GM10248 (cell line): Measurements from ENCODE around the gene ANGPTL2.

Experiments
- CTCF ChIA-PET: fragments of 300-600 bp; sonication (Branson Sonifier 250); formaldehyde crosslinking; extraction: SDS; loops from one replicate; lab custom pipeline; 2021; ENCODE audit warnings: antibody characterized with exemption; lab: Yijun Ruan, JAX
- POLR2A ChIA-PET: fragments of 350-650 bp; sonication (Branson Sonifier 250); formaldehyde crosslinking; extraction: SDS; loops from one replicate; lab custom pipeline; 2020; ENCODE audit warnings: antibody characterized with exemption; lab: Yijun Ruan, JAX
- DNase-seq: peaks from one replicate; pipeline ENCODE4 v3.0.0; 2012; ENCODE audit errors: extremely low spot score
- TF ChIP-seq, protein P1 (sequence below): IDR thresholded peaks from 2 replicates; pipeline ENCODE4 v1.5.1; 2012; ENCODE audit warnings: mild to moderate bottlenecking, low read depth; ENCODE audit errors: extremely low read depth, missing control alignments, control extremely low read depth

The ANGPTL2 gene

DNA sequence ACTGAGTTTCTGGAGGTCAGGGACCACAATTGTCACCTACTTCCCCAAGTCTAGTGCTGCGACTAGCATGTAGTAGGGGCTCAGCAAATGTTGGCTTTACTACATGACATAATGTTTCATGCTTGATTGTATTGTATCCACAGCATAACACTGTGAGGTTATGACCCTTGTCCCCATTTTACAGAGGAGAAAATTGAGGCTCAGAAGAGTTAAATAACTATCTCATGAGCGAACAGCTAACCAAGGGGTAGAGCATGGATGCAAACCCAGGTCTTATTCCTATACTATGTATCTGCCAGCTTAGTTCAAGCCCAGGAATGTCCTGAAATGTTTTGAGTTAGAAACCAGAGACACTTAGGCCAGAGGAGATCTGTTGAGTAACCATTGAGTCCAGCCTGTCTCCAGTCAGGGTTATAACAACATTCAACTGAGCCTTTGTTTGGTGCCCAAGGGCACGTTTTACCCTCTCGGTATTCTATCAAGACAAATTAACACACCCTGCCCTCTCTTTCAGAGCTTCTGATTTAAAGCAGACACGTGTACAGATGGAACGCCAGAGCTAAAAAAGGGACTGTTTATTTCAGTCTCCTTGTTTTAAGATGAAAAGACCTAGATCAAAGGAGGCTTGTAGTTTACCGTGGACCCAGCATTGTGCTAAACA is 16.5 kb downstream of the ANGPTL2 start:
- DNase-seq: no peak
- TF ChIP-seq, protein P1, sequence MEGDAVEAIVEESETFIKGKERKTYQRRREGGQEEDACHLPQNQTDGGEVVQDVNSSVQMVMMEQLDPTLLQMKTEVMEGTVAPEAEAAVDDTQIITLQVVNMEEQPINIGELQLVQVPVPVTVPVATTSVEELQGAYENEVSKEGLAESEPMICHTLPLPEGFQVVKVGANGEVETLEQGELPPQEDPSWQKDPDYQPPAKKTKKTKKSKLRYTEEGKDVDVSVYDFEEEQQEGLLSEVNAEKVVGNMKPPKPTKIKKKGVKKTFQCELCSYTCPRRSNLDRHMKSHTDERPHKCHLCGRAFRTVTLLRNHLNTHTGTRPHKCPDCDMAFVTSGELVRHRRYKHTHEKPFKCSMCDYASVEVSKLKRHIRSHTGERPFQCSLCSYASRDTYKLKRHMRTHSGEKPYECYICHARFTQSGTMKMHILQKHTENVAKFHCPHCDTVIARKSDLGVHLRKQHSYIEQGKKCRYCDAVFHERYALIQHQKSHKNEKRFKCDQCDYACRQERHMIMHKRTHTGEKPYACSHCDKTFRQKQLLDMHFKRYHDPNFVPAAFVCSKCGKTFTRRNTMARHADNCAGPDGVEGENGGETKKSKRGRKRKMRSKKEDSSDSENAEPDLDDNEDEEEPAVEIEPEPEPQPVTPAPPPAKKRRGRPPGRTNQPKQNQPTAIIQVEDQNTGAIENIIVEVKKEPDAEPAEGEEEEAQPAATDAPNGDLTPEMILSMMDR: no peak
- POLR2A ChIA-PET: no interaction called here
- CTCF ChIA-PET: interaction anchor here (1.5 kb wide), 1 partner anchor 14 kb away, joined by 5 read pairs; no protein-coding TSS in a partner anchor

DNA sequence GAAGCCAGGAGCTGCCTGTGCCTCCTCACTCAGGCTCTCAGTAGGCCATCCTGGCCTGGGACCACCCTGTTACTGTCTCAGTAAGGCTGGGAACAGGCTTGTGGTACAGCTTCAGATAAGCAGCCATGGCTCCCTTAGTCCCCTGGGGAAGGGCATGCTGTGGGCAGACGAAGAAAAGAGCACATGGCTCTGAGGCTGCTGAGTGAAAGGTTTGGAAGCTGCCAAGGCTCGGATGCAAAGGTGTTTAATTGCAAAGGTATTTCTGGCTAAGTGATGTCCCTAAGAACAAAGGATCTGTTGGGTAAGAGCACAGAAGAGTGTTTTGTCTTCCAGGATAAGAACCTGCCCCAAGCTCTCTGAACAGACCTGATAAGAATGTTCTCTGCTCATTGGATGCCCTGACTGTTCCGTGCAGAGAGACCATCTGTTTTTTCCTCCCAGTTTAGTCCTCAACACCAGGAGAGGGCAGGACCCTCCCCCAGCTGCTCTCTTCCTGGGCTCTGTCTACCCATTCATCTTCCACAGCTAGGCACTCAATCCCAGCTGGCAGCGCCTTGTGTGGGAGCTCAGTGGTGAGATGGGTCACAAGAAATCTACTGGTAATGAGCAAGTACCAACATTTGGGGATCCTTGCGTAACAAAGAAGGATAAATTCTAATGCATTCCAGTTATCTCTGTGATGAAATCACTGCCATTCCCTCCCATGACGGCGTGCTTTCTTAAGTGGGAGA is 17.7 kb downstream of the ANGPTL2 start:
- CTCF ChIA-PET: no interaction called here
- POLR2A ChIA-PET: no interaction called here
- no peak for DNase-seq
- TF ChIP-seq, protein P1: no peak

DNA sequence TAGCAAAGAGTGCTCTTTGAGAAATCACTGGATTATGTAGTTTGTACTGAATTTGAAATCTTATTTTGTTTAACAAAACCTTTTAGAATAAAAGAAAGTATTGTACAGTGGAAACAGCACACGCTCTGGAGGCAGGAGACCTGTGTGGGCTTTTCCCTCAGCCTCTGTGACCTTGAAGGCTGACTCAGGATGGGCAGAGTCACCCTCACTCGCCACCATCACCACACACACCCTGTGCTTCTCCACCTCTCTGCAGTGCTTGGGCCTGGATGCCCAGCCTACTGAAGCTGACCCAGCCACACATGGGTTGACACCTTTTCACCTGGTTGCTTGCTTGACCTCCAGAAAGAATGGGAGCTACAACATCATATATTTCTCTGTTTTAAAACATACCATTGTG is 19.6 kb downstream of the ANGPTL2 start:
- CTCF ChIA-PET: interaction anchor here (1.1 to 1.6 kb wide), 3 partner anchors 12 to 46 kb away, joined by 3 to 5 read pairs (median 4); partner anchors contain the start of gene ANGPTL2
- POLR2A ChIA-PET: no interaction called here
- TF ChIP-seq, protein P1: no peak

DNA sequence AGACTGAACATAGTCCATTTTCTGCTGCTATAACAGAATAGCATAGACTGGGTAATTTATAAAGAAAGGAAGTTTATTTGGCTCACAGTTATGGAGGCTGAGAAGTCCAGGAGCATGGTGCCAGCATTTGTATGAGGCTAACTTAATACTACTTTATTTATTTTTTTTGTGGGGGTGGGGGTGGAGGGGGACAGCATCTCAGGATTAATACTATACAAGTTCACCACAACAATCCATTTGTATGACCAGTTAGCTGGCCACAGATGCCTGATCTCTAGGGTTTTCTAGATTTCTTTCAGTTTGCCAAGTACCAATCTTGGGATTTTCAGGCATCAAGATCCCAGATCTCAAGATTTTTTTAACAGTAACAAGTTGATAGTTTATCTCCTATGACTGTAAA is 20.3 kb downstream of the ANGPTL2 start:
- ChIA-PET POLR2A (no interaction called here), CTCF (interaction anchor here (1.1 to 1.6 kb wide), 3 partner anchors 13 to 70 kb away, joined by 3 to 5 read pairs (median 4); partner anchors contain the start of gene ANGPTL2)
- TF ChIP-seq, protein P1: no peak
- no peak for DNase-seq

More for the DNA sequence above, 19.6 kb downstream of the ANGPTL2 start:
- DNase-seq: no peak

DNA sequence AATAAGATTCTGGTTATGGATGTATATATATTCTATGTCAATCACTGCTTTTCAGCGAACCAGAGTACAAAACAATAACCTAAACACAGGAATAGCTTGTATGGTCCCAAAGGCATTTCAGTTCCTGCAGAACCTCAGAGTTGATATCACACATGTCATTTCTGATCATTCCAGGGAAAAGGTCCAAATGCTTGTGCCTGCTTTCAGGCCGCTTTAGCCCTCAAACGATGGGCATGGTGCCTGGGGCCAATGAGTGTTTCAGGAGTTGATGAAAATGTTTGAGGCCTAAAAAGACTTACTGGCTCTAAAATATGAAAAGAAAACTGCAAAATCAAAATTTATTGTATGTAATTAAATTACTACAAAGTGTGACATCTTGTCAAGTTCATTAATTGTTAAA is 22.8 kb downstream of the ANGPTL2 start:
- ChIA-PET POLR2A (no interaction called here), CTCF (no interaction called here)
- TF ChIP-seq, protein P1: no peak

DNA sequence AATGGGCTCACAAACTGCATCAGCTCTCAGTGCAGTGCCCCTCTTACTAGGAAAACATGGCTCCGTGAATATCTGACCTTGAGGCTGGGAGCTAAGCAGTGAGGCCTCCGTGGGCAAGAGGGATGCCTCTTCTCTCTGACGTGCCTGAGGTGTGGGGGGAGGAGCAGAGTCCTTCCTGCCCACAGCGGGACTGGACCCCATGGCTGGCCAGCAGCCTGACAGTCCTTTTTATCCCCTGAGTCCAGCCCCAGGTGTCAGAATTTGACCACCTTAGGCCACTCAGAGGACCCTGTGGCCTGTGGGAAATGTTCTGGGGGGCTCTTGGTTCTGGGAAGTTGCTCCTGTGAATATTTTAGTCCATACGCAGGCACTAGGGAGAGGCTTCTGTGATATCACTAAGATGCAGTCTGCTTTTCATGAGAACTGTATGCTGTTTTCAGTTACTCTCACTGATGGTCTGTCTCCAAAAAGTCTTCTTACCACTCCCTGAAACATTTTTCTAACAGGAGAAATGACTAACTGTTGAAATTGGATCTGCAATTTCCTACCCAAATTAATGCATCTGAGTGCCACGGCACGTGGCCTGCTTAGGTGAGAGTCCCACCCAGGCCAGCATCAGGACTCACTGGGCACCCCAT is 23.4 kb downstream of the ANGPTL2 start:
- TF ChIP-seq, protein P1: no peak
- ChIA-PET POLR2A (no interaction called here), CTCF (no interaction called here)
- DNase-seq: no peak

More for the DNA sequence above, 22.8 kb downstream of the ANGPTL2 start:
- DNase-seq: no peak
